Keratinocyte (primary cell): ENCODE data around the gene FBXO9. TPM values are rescaled to one million over a fixed set of nuclear protein-coding genes. Genes with fewer than 3 reads are reported as not detected.

Experiments
- DNase-seq: peaks from one replicate; pipeline ENCODE4 v3.0.0-alpha.2; 2011; ENCODE audit warnings: low read depth, missing footprints, low spot score
- FAIRE-seq: peaks from 2 replicates; lab custom pipeline; 2011; peaks lifted over from hg19 to GRCh38; lab: Jason Lieb, UNC
- H2AFZ ChIP-seq: 2 replicates; pipeline ENCODE4 v1.6.0; 2012; ENCODE audit warnings: low read length, control low read depth, inconsistent platforms; ENCODE audit not compliant: control insufficient read depth
- H3K27ac ChIP-seq: 2 replicates; pipeline ENCODE4 v1.5.1; 2011; ENCODE audit warnings: low read length; ENCODE audit not compliant: control insufficient read depth, insufficient read depth
- H3K27me3 ChIP-seq: 3 replicates; pipeline ENCODE4 v1.6.0; 2011; ENCODE audit warnings: low read length; ENCODE audit not compliant: control insufficient read depth, insufficient read depth; ENCODE audit errors: extremely low read depth
- H3K36me3 ChIP-seq, 2 experiments: 2 replicates in 1 of 2; 3 replicates in 1 of 2; pipeline ENCODE4 v1.5.1; 2011; ENCODE audit warnings: low read length in 2 of 2, mild to moderate bottlenecking in 1 of 2; ENCODE audit not compliant: control insufficient read depth in 2 of 2, insufficient read depth in 2 of 2; ENCODE audit errors: extremely low read depth in 1 of 2
- H3K4me1 ChIP-seq: 3 replicates; pipeline ENCODE4 v1.5.1; 2011; ENCODE audit warnings: low read length; ENCODE audit not compliant: control insufficient read depth, insufficient read depth; ENCODE audit errors: extremely low read depth
- H3K4me2 ChIP-seq: 3 replicates; pipeline ENCODE4 v1.6.0; 2011; ENCODE audit warnings: low read depth, low read length; ENCODE audit not compliant: control insufficient read depth, insufficient read depth; ENCODE audit errors: extremely low read depth
- H3K4me3 ChIP-seq, 3 experiments: fragments of 200-600 bp in 1 of 3; sonication (generic) in 1 of 3; 2 replicates in 2 of 3; 3 replicates in 1 of 3; pipeline ENCODE4 v1.5.1; 2011 to 2016; ENCODE audit warnings: low read length in 3 of 3, mild to moderate bottlenecking in 3 of 3, control low read depth in 2 of 3, inconsistent platforms in 1 of 3, low read depth in 1 of 3, mixed read lengths in 1 of 3, mixed run types in 1 of 3, moderate library complexity in 1 of 3; ENCODE audit not compliant: control insufficient read depth in 2 of 3, insufficient read depth in 2 of 3; ENCODE audit errors: extremely low read depth in 1 of 3
- H3K79me2 ChIP-seq: 2 replicates; pipeline ENCODE4 v1.6.0; 2012; ENCODE audit warnings: low read length; ENCODE audit not compliant: control insufficient read depth, insufficient read depth
- H3K9ac ChIP-seq: 3 replicates; pipeline ENCODE4 v1.6.0; 2011; ENCODE audit warnings: low read length; ENCODE audit not compliant: control insufficient read depth, insufficient read depth; ENCODE audit errors: extremely low read depth
- H3K9me1 ChIP-seq: 3 replicates; pipeline ENCODE4 v1.6.0; 2011; ENCODE audit warnings: low read length; ENCODE audit not compliant: control insufficient read depth, insufficient read depth; ENCODE audit errors: extremely low read depth
- H3K9me3 ChIP-seq: 2 replicates; pipeline ENCODE4 v1.5.1; 2012; ENCODE audit warnings: low read depth, low read length; ENCODE audit not compliant: control insufficient read depth
- H4K20me1 ChIP-seq: 3 replicates; pipeline ENCODE4 v1.6.0; 2011; ENCODE audit warnings: low read length; ENCODE audit not compliant: control insufficient read depth, insufficient read depth; ENCODE audit errors: extremely low read depth
- CTCF ChIP-seq, 3 experiments: IDR thresholded peaks in 1 of 3; conservative IDR thresholded peaks in 1 of 3; optimal IDR thresholded peaks in 1 of 3; 2 replicates in 2 of 3; 3 replicates in 1 of 3; pipeline versions ENCODE3 to v1.5.1; 2011; ENCODE audit warnings: low read length in 3 of 3, mild to moderate bottlenecking in 3 of 3, moderate library complexity in 2 of 3, control low read depth in 1 of 3, inconsistent platforms in 1 of 3; ENCODE audit not compliant: insufficient read depth in 2 of 3; ENCODE audit errors: extremely low read depth in 1 of 3
- EZH2 ChIP-seq: IDR thresholded peaks from one replicate; pipeline ENCODE4 v1.6.1; 2012; ENCODE audit warnings: inconsistent platforms, mild to moderate bottlenecking, low read length, moderate library complexity
- dilution Hi-C: fragments of 300-500 bp; cut with MboI; formaldehyde crosslinking; loops from one replicate; pipeline ENCODE4 v1.7.0; 2020; ENCODE audit warnings: low sequenced_read_pairs; ENCODE audit not compliant: extremely low pct_ligation_motif_present
- polyA plus RNA-seq, 5 experiments: library from polyadenylated mRNA; depleted of rRNA in 3 of 5; stranded (reverse) in 3 of 5; stranded (forward) in 1 of 5; unstranded in 1 of 5; fragments of >200 nt; gene quantifications; 1 replicate in 1 of 5; 2 replicates in 3 of 5; 3 replicates in 1 of 5; pipeline versions ENCODE4 v1.2.1 to v1.2.3, GENCODE V29; 2011 to 2012; ENCODE audit warnings: missing spikeins in 2 of 5, low read depth in 1 of 5, low replicate concordance in 1 of 5

The FBXO9 gene
- polyA plus RNA-seq, 1 donor (not counting 4 experiments of a cell fraction or from before 2014, with no cell fraction given) = 71.8 TPM

- H2AFZ ChIP-seq = no peak overlapping the region
- H3K27me3 ChIP-seq = no peaks in the 10 kb centered on the region
- H3K79me2 ChIP-seq = peaks cover 4% of the 10 kb centered on the region
- H3K9me3 ChIP-seq = no peaks in the 10 kb centered on the region
- no peaks in the 10 kb centered on the region for H4K20me1 ChIP-seq
- dilution Hi-C loops = no loop called here
- no peak overlapping the region for H3K4me2 ChIP-seq
- no peaks in the 10 kb centered on the region for H3K36me3 ChIP-seq
- TF ChIP-seq EZH2 (no peak), CTCF (optimal IDR thresholded peaks at IDR 0.05 in 1 of 3, IDR thresholded peaks at IDR 0.05 in 1 of 3, conservative IDR thresholded peaks at IDR 0.05 in 1 of 3; ENCODE audit: extremely low read depth in 1 of 3, insufficient read depth in 2 of 3, low read length in 3 of 3) (no peak)
- H3K9me1 ChIP-seq = no peaks in the 10 kb centered on the region
- H3K9ac ChIP-seq = no peak overlapping the region
- FAIRE-seq = no peak
- no peak for DNase-seq
- H3K4me3 ChIP-seq = no peak overlapping the region
- H3K27ac ChIP-seq = no peak overlapping the region
- H3K4me1 ChIP-seq = peaks cover 7% of the 10 kb centered on the region
Measured at GRCh38 chr6:53056273-53056672, 8.9 kb upstream of the FBXO9 start.

GRCh38 chr6:53058388-53059195, 6.6 kb upstream of the FBXO9 start:
- no peak for DNase-seq
- TF ChIP-seq CTCF (optimal IDR thresholded peaks at IDR 0.05 in 1 of 3, IDR thresholded peaks at IDR 0.05 in 1 of 3, conservative IDR thresholded peaks at IDR 0.05 in 1 of 3; ENCODE audit: extremely low read depth in 1 of 3, insufficient read depth in 2 of 3, low read length in 3 of 3) = no peak
- TF ChIP-seq EZH2 = no peak
- Histone ChIP-seq H3K9me1 (no peaks in the 10 kb centered on the region), H2AFZ (no peak overlapping the region), H3K4me3 (no peak overlapping the region), H3K36me3 (no peaks in the 10 kb centered on the region), H3K4me2 (no peak overlapping the region), H3K9ac (no peak overlapping the region), H3K9me3 (no peaks in the 10 kb centered on the region), H3K27me3 (no peaks in the 10 kb centered on the region), H4K20me1 (no peaks in the 10 kb centered on the region), H3K79me2 (peaks cover 4% of the 10 kb centered on the region), H3K4me1 (peaks cover 11% of the 10 kb centered on the region), H3K27ac (no peak overlapping the region)
- dilution Hi-C loops = no loop called here
- no peak for FAIRE-seq
